ENCODE data around the gene FOXA2.

GRCh38 chr20:22617160-22617559 is 32.8 kb upstream of the FOXA2 start:
- no peak for TF ChIP-seq EZH2phosphoT487 (IDR thresholded peaks at IDR 0.05; ENCODE audit: insufficient read depth, low read depth)
- TF ChIP-seq EZH2 (IDR thresholded peaks at IDR 0.05; ENCODE audit: insufficient read depth, poor library complexity, severe bottlenecking) = no peak
